ENCODE results near the gene STT3B. TPM values are rescaled to one million over a fixed set of nuclear protein-coding genes. Genes with fewer than 3 reads are reported as not detected.

The STT3B gene
- total RNA-seq, 3 donors from 2014 or later: 86.0 to 118 (median 94.3) TPM

DNA sequence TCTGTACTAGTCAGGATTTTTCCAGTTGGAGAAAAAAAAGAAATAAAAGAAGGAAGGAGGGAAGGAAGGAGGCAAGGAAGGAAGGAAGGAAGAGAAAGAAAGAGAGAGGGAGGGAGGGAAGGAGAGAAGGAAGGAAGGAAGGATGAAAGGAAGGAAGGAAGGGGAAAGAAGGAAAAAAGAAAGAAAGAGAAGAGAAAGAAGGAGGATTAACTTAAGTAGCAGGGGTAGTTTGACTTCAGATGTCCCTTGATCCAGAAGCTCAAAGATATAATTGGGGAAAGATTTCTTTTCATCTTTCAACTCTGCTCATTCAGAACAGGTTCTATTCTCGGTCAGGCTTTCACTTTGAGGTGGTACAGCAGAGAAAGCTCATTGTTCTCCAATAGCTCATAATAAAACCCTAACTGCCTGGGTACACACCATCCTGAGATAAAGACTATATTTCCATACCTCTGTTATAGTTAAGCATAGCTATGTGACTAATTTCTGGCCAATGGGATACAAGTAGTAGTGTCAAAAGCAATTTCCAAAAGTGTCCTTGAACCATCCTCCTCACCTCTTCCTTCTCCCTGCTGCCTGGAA lies 23.5 kb upstream of the STT3B start:
- H3K36me3 ChIP-seq (ENCODE audit: low read depth): no peaks in the 10 kb centered on the region
- intact Hi-C loops (cut with DNase I, micrococcal nuclease): no loop called here
- ATAC-seq (peak; percentile 55), DNase-seq (no peak)
- TF ChIP-seq, protein P1, sequence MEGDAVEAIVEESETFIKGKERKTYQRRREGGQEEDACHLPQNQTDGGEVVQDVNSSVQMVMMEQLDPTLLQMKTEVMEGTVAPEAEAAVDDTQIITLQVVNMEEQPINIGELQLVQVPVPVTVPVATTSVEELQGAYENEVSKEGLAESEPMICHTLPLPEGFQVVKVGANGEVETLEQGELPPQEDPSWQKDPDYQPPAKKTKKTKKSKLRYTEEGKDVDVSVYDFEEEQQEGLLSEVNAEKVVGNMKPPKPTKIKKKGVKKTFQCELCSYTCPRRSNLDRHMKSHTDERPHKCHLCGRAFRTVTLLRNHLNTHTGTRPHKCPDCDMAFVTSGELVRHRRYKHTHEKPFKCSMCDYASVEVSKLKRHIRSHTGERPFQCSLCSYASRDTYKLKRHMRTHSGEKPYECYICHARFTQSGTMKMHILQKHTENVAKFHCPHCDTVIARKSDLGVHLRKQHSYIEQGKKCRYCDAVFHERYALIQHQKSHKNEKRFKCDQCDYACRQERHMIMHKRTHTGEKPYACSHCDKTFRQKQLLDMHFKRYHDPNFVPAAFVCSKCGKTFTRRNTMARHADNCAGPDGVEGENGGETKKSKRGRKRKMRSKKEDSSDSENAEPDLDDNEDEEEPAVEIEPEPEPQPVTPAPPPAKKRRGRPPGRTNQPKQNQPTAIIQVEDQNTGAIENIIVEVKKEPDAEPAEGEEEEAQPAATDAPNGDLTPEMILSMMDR (IDR thresholded peaks at IDR 0.05): no peak
- no peak overlapping the region for H3K4me3 ChIP-seq
- peaks cover 5% of the 10 kb centered on the region for H3K4me1 ChIP-seq (ENCODE audit: low read depth)
- H3K9me3 ChIP-seq: no peaks in the 10 kb centered on the region

GRCh38 chr3:31514570-31514969 lies 18.2 kb upstream of the STT3B start:
- Histone ChIP-seq H3K4me3 (no peak overlapping the region), H3K36me3 (ENCODE audit: low read depth) (no peaks in the 10 kb centered on the region), H3K9me3 (no peaks in the 10 kb centered on the region), H3K4me1 (ENCODE audit: low read depth) (no peaks in the 10 kb centered on the region)
- TF ChIP-seq, protein P1 (IDR thresholded peaks at IDR 0.05): no peak
- intact Hi-C loops (cut with DNase I, micrococcal nuclease): no loop called here
- no peak for ATAC-seq
- DNase-seq: no peak

- intact Hi-C loops (cut with DNase I, micrococcal nuclease): no loop called here
Measured at GRCh38 chr3:31515486-31516284, 17.0 kb upstream of the STT3B start.

DNA sequence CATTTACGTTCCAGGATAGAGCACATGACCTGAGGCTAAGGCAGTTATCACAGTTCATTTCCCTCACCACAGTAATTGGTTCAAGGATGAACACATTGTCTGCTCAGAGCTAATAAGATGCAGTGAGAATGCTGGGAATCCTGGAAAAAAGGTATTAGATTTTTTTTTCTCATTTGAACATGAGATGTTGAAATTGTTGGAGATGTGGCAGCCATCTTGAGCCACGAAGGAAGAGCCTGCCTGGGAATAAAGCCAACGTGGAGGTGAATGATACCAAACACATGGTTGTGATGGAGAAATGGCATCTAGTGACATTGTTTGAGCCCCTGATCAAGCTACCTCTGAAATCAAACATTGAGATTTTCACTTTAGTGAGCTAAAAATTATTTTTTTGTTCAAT lies 16.0 kb upstream of the STT3B start:
- Histone ChIP-seq H3K36me3 (ENCODE audit: low read depth) (no peaks in the 10 kb centered on the region), H3K9me3 (no peaks in the 10 kb centered on the region), H3K4me3 (no peak overlapping the region), H3K4me1 (ENCODE audit: low read depth) (no peaks in the 10 kb centered on the region)
- TF ChIP-seq, protein P1 (IDR thresholded peaks at IDR 0.05): no peak
- no peak for DNase-seq
- ATAC-seq: no peak
- intact Hi-C loops (cut with DNase I, micrococcal nuclease): no loop called here

More at GRCh38 chr3:31515486-31516284, 17.0 kb upstream of the STT3B start:
- no peaks in the 10 kb centered on the region for H3K4me1 ChIP-seq (ENCODE audit: low read depth)
- no peak overlapping the region for H3K4me3 ChIP-seq
- H3K9me3 ChIP-seq: no peaks in the 10 kb centered on the region
- no peak for ATAC-seq
- no peak for DNase-seq
- H3K36me3 ChIP-seq (ENCODE audit: low read depth): no peaks in the 10 kb centered on the region
- TF ChIP-seq, protein P1 (IDR thresholded peaks at IDR 0.05): no peak

- Histone ChIP-seq H3K4me3 (no peak overlapping the region), H3K9me3 (no peaks in the 10 kb centered on the region), H3K4me1 (ENCODE audit: low read depth) (no peaks in the 10 kb centered on the region), H3K36me3 (ENCODE audit: low read depth) (no peaks in the 10 kb centered on the region)
- DNase-seq: no peak
- TF ChIP-seq, protein P1 (IDR thresholded peaks at IDR 0.05): no peak
- ATAC-seq: no peak
- intact Hi-C loops (cut with DNase I, micrococcal nuclease): no loop called here
Measured at GRCh38 chr3:31521468-31521867, 11.3 kb upstream of the STT3B start.

Measured in mucosa of descending colon (tissue), 3 donors.